CD4-positive, alpha-beta T cell treated with Interferon gamma for 1 hour (primary cell): ENCODE measurements around the gene DNAH10.
A peak's percentile ranks its signal among the peaks of the same experiment; 100 is the strongest.

Experiments
- DNase-seq: peaks from one replicate; pipeline ENCODE4 v3.0.0-alpha.2; 2020

Gene DNAH10

GRCh38 chr12:123761841-123762714 is at the start of gene DNAH10:
Gene DNAH10, plus strand, starts transcription at chr12:123762301. Its CDS starts 36 bp downstream, at chr12:123762337.
- DNase-seq = peak; percentile 29

- no peak for DNase-seq
Observed at GRCh38 chr12:123712780-123713319, 49.3 kb upstream of the DNAH10 start.

DNA sequence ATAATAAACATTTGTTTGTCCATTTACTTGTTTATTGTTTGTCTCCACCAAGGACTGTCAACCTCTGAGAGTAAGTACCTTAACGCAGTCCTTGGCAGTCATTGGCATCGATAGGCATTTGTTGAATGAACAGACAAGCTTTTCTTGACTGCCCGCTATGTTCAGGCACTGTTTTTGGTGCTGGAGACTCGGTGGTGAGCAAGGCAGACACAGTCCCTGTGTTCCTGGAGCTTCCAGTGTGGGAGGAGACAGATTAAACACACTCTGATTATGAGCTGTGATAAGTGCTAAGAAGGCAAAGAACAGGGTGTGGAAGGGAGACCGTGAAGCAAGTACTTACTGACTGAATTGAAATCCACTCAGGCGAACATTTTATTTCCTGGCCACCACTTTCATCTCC is 48.7 kb upstream of the DNAH10 start:
- DNase-seq = no peak

DNA sequence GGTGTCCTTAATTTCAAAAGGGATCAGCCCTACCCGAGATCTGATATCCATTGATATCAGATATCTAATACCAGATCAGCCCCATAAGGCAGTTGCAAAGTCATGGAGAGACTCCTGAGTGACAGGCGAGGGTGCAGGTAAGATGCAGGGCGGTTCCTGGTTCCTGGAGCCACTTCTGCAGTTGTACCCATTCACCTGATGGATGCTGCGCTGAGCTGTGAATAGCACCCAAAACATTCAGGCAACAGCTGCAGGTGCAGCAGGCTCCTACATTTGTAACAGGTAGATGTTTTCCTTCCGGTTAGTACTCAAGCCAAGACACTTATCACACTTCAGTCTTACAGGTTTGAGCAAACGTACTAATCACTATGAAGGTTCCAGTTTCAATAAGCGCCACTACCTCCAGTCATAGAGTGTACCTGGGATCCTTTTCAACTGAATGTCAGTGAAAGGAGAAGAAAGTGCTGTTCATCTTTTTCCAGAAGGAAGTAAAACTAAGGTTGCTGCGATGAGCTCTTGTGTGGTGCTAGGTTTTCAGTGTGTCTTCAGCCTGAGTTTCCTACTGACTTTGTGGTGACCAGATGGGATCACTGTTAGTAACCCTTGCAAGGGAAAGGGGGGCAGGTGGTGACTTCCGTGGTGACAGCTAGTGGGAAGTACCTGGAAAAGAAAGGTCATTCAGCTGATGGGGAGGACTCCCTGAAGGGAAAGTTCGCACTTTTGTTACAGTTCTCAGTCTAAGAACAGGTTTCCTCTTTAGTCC is 48.1 kb upstream of the DNAH10 start:
- no peak for DNase-seq

- no peak for DNase-seq
Observed at GRCh38 chr12:123715195-123715594, 46.9 kb upstream of the DNAH10 start.

DNA sequence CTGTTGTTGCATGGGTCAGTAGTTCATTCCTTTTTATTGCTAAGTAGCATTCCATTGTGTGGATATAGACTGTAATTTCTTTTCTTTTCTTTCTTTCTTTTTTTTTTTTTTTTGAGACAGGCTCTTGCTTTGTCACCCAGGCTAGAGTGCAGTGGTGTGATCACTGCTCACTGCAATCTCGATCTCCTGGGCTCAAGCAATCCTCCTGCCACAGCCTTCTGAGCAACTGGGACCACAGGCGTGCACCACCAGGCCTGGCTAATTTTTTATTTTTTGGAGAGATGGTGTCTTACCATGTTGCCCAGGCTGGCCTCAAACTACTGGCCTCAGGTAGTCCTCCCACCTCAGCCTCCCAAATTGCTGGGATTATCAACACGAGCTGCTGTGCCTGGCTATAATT is 44.8 kb upstream of the DNAH10 start:
- no peak for DNase-seq

GRCh38 chr12:123720141-123720814 is 41.8 kb upstream of the DNAH10 start:
- DNase-seq = no peak

GRCh38 chr12:123721245-123721644 is 40.9 kb upstream of the DNAH10 start:
- DNase-seq = no peak

- no peak for DNase-seq
Observed at GRCh38 chr12:123723011-123723410, 39.1 kb upstream of the DNAH10 start.

- DNase-seq = no peak
Observed at GRCh38 chr12:123723765-123724164, 38.3 kb upstream of the DNAH10 start.

- no peak for DNase-seq
Observed at GRCh38 chr12:123726244-123726643, 35.9 kb upstream of the DNAH10 start.

GRCh38 chr12:123726962-123727361 is 35.1 kb upstream of the DNAH10 start:
- DNase-seq = no peak

- no peak for DNase-seq
Observed at GRCh38 chr12:123727878-123728277, 34.2 kb upstream of the DNAH10 start.

DNA sequence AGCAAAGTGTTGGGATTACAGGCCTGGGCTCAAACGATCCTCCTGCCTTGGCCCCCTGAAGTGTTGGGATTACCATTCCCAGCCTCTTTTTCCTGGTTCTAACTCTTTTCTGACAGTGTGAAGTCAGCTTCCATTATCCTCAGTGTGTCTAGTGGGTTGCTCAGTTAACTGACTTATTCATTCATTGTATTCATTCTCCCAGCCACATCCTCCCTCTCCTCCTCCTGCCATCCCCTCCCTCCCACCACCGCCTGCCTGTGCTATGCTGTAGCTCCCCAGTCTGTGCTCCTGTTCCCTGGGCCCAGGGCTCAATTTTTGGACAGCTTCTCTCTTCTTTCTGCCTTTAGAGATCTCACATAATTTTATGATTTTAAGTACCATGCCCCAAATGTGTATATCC is 30.5 kb upstream of the DNAH10 start:
- DNase-seq = no peak

GRCh38 chr12:123732251-123732650 is 29.9 kb upstream of the DNAH10 start:
- DNase-seq = no peak

- DNase-seq = no peak
Observed at GRCh38 chr12:123733229-123733628, 28.9 kb upstream of the DNAH10 start.

DNA sequence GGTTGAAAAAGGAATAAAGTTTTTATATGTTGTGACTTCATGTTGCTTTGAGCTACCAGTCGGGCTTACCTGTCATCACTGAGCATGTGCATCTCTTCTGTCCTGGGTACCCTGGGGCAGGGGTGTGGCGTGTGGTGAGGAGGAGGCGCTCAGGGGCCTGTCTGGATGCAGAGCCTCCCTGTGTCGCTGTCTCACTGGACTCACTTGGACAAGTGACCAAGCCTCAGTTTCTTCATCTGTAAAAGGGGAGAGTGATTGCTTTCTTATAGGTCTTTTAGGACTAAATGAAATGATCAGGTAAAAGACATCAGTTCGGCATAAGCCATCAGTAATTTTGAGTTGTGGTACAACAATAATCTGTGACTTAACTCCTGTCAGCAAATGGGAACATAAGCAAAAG is 27.8 kb upstream of the DNAH10 start:
- no peak for DNase-seq

GRCh38 chr12:123741937-123742572 is 20.0 kb upstream of the DNAH10 start:
- peak; percentile 24 for DNase-seq

- peak; percentile 11 for DNase-seq
Observed at GRCh38 chr12:123743002-123743401, 19.1 kb upstream of the DNAH10 start.

GRCh38 chr12:123744836-123745235 is 17.3 kb upstream of the DNAH10 start:
- DNase-seq = no peak

DNA sequence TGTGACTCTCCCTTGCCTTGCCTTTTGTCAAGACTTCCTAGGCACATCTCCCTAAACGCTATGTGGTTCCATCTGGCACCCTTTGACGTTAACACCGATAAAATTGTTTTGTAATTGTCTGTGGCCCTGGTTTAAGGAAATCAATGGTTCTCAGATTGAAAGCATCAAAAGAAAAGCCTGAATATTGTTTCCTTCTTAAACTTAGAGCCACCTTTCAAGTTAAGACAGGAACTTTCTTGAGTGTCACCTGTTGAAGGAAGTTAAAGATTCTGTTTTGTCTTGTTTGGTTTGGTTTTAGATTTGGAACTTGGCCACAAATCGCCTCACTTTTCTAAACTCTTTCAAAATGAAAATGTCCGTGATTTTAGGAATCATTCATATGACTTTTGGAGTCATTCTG is 14.8 kb upstream of the DNAH10 start:
- DNase-seq = no peak

DNA sequence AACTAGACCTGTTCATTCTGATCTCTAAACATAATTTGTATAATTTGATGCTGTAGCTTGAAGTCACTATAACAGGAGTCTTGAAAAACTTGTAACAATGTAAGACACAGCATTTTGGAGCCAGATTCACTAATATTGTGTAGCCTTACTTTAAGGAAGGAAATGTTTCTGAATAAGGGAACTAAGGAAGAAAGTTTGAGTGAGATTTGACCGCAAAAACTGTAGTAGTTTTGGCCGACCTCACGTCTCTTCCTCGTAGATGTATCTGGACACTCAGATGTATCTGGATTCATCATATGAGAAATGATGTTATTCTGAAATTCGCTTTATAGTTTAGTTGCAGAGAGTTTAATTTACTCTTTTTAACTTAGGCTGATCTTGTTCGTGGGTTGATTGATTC is 13.9 kb upstream of the DNAH10 start:
- DNase-seq = no peak

- no peak for DNase-seq
Observed at GRCh38 chr12:123748661-123749060, 13.4 kb upstream of the DNAH10 start.
